Activated naive CD4-positive, alpha-beta T cell treated with anti-CD3 and anti-CD28 coated beads, Interleukin-2, amount 10 ng/mL, durations not matched to agents 5 hours and 36 hours (primary cell): ENCODE measurements around the gene TSPY2. TPM values are rescaled to one million over a fixed set of nuclear protein-coding genes. Genes with fewer than 3 reads are reported as not detected.

Experiments used
- total RNA-seq, 2 experiments: library from RNA; stranded (reverse); gene quantifications; one replicate each; pipeline ENCODE4 v1.2.3, GENCODE V29; 2021

The TSPY2 gene, protein sequence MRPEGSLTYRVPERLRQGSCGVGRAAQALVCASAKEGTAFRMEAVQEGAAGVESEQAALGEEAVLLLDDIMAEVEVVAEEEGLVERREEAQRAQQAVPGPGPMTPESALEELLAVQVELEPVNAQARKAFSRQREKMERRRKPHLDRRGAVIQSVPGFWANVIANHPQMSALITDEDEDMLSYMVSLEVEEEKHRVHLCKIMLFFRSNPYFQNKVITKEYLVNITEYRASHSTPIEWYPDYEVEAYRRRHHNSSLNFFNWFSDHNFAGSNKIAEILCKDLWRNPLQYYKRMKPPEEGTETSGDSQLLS
- total RNA-seq, result not detected

DNA sequence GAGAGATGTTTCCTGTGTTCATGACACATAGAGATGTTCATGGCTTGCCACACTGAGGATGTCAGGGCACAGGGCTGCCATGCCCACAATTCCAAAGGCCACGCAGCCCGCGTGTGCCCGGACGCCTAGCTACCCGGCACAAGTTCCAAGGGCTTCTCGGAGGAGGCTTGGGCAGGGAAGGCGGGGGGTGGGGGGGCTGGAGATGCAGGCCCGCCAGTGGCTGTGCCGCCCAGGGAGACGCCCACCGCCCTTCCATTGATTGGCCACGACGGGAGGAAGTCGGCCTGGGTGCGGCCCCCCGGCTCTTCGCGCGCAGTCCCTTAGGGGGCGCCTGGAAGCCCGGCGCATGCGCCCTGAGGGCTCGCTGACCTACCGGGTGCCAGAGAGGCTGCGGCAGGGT lies at the start of gene TSPY2:
Gene TSPY2 (plus strand): TSS at position 301 of the 400 bp plus-strand sequence. CDS start 46 bp downstream, at position 347.

